Kidney epithelial cell (primary cell): ENCODE data around the gene RERE. TPM values are rescaled to one million over a fixed set of nuclear protein-coding genes. Genes with fewer than 3 reads are reported as not detected.
A peak's percentile ranks its signal among the peaks of the same experiment; 100 is the strongest.

Experiments used
- DNase-seq: peaks from one replicate; pipeline ENCODE4 v3.0.0-alpha.2; 2010; ENCODE audit warnings: low read depth
- H3K27me3 ChIP-seq: 2 replicates; pipeline ENCODE4 v1.6.0; 2011; ENCODE audit warnings: low read length; ENCODE audit not compliant: control insufficient read depth, insufficient read depth
- H3K36me3 ChIP-seq: 2 replicates; pipeline ENCODE4 v1.5.1; 2011; ENCODE audit warnings: low read length; ENCODE audit not compliant: control insufficient read depth, insufficient read depth
- H3K4me3 ChIP-seq: 2 replicates; pipeline ENCODE4 v1.5.1; 2011; ENCODE audit warnings: low read depth, mild to moderate bottlenecking, control low read depth, low read length
- CTCF ChIP-seq: IDR thresholded peaks from 2 replicates; pipeline ENCODE4 v1.5.1; 2011; ENCODE audit warnings: mild to moderate bottlenecking, moderate library complexity, low read length, control low read depth, inconsistent platforms; ENCODE audit not compliant: insufficient read depth, poor library complexity, severe bottlenecking
- total RNA-seq: library from RNA; depleted of rRNA; stranded (reverse); fragments of >200 nt; gene quantifications from 2 replicates; pipeline ENCODE4 v1.2.3, GENCODE V29; 2015

RERE gene
- total RNA-seq, 1 donor from 2014 or later = 47.5 TPM

DNA sequence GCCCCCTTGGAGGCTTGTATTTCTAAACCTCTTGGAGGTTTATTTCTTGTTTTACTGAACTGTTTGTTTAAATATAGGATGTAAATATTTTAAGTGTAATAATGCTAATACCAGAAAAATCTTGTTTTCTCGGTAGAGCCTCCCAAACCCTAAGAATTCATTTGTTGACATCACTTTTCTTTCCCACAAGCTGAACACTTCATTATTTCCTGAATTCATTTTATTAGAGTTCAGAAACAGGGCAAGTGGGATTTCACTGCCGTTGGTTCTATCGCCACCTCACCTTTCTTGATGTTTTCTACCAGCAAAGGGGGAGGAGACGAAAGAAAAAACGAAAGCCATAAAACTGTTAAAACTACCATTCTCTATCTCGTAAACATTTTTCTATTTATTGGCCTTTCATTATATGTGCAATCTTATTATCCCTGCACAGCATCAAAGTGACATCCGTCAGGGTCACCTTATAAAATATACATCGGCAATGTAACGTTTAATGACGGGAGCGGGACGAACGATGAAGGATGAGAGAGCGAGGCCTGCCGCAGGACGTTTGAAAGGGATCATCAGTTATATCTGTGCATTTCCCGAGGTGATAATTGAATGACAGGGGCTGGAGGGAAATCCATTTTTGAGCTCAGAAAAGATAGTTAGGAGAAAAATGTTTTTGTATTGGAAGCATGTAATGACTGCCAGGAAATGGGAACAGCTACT, 440.0 kb downstream of the RERE start:
- Histone ChIP-seq H3K4me3 (no peak overlapping the region), H3K36me3 (peaks cover 1% of the 10 kb centered on the region), H3K27me3 (no peaks in the 10 kb centered on the region)
- no peak for TF ChIP-seq CTCF
- no peak for DNase-seq

DNA sequence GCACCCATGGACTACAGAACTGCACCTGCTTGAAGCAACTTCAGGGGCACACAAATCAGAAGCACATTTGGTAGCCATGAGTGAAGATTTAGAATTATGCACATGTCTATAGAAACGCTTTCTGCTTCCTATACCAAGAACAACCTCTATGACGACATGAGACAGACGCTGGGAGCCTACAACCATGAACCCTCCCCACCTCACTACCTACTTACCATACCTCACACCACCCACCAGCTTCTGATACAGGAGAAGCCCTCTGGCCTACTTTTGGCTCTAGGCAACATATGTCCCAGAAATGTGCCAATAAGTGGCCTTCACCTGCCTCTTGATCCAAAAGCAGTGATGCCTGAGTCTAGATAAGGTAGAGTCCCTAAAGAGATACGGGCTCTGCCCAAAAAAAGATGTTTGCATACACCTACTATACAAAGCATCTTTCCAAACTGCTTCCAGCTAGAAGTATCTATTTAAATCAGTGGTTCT, 441.0 kb downstream of the RERE start:
- Histone ChIP-seq H3K27me3 (no peaks in the 10 kb centered on the region), H3K4me3 (no peak overlapping the region), H3K36me3 (peaks cover 1% of the 10 kb centered on the region)
- no peak for TF ChIP-seq CTCF
- DNase-seq = no peak

- Histone ChIP-seq H3K36me3 (peaks cover under 1% of the 10 kb centered on the region), H3K4me3 (no peak overlapping the region), H3K27me3 (no peaks in the 10 kb centered on the region)
- TF ChIP-seq CTCF = peak; percentile 56
- DNase-seq = no peak
Measured at GRCh38 chr1:8374812-8375211, 442.6 kb downstream of the RERE start.

- no peak for TF ChIP-seq CTCF
- Histone ChIP-seq H3K36me3 (no peaks in the 10 kb centered on the region), H3K27me3 (no peaks in the 10 kb centered on the region), H3K4me3 (no peak overlapping the region)
- DNase-seq = no peak
Measured at GRCh38 chr1:8374356-8374755, 443.1 kb downstream of the RERE start.

- TF ChIP-seq CTCF = no peak
- Histone ChIP-seq H3K4me3 (no peak overlapping the region), H3K27me3 (no peaks in the 10 kb centered on the region), H3K36me3 (no peaks in the 10 kb centered on the region)
- DNase-seq = peak; percentile 73
Measured at GRCh38 chr1:8373581-8374241, 443.7 kb downstream of the RERE start.

- Histone ChIP-seq H3K27me3 (no peaks in the 10 kb centered on the region), H3K36me3 (no peaks in the 10 kb centered on the region), H3K4me3 (no peak overlapping the region)
- TF ChIP-seq CTCF = no peak
- no peak for DNase-seq
Measured at GRCh38 chr1:8373125-8373524, 444.3 kb downstream of the RERE start.
